Measurements from ENCODE around the gene TEDDM1. TPM values are rescaled to one million over a fixed set of nuclear protein-coding genes. Genes with fewer than 3 reads are reported as not detected.

The TEDDM1 gene
- total RNA-seq, 3 donors from 2014 or later (not counting 1 experiment from before 2014, with no cell fraction given) = not detected

DNA sequence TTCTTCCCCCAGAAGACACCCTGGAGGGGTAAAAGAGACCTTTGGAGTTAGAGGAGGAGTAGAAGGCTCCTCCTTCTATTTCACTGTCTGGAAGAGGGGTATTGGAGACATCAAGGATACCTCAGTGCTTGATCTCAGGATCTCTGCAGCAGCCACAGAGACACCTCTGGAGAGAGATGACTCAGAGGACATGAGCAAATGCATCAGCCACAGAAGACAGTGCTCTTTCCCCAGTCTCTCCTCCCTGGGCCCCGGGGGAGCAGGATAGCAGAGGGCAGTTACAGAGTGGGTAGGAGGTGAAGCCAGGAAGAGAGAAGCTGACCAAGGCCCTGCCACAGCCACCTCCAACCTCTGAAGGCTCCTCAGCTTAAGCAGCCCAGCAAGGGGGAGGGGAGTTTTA lies 15.3 kb upstream of the TEDDM1 start:
- WGBS (ENCODE audit: insufficient coverage) = 33% methylated on average over 1 of the region's 1 CpG
- no peak overlapping the region for H3K4me3 Mint-ChIP-seq
- no peak overlapping the region for H3K27ac Mint-ChIP-seq
- H3K36me3 Mint-ChIP-seq = no peaks in the 10 kb centered on the region
- no peaks in the 10 kb centered on the region for H3K27me3 ChIP-seq (ENCODE audit: control insufficient read depth, insufficient read depth, low read length)
- no peak overlapping the region for H3K27ac ChIP-seq (ENCODE audit: low read length)
- peaks cover 22 to 48% of the 10 kb centered on the region in 2 donors for H3K27me3 Mint-ChIP-seq (ENCODE audit: low read depth in 2 of 2)
- intact Hi-C loops (cut with micrococcal nuclease) = no loop called here
- H3K4me1 Mint-ChIP-seq = no peaks in the 10 kb centered on the region
- no peaks in the 10 kb centered on the region for H3K4me1 ChIP-seq (ENCODE audit: control insufficient read depth, insufficient read depth, low read length)
- H3K9me3 ChIP-seq (ENCODE audit: control insufficient read depth, insufficient read depth, low read length) = no peaks in the 10 kb centered on the region
- H3K9me3 Mint-ChIP-seq = no peaks in the 10 kb centered on the region
- no peak overlapping the region for H3K4me3 ChIP-seq (ENCODE audit: low read length)
- TF ChIP-seq, protein P1, sequence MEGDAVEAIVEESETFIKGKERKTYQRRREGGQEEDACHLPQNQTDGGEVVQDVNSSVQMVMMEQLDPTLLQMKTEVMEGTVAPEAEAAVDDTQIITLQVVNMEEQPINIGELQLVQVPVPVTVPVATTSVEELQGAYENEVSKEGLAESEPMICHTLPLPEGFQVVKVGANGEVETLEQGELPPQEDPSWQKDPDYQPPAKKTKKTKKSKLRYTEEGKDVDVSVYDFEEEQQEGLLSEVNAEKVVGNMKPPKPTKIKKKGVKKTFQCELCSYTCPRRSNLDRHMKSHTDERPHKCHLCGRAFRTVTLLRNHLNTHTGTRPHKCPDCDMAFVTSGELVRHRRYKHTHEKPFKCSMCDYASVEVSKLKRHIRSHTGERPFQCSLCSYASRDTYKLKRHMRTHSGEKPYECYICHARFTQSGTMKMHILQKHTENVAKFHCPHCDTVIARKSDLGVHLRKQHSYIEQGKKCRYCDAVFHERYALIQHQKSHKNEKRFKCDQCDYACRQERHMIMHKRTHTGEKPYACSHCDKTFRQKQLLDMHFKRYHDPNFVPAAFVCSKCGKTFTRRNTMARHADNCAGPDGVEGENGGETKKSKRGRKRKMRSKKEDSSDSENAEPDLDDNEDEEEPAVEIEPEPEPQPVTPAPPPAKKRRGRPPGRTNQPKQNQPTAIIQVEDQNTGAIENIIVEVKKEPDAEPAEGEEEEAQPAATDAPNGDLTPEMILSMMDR (IDR thresholded peaks at IDR 0.05) = no peak
- peak in 1 of 3 donors; percentile 37 for ATAC-seq
- no peak for DNase-seq
- no peaks in the 10 kb centered on the region for H3K36me3 ChIP-seq (ENCODE audit: control insufficient read depth, insufficient read depth, low read length)

DNA sequence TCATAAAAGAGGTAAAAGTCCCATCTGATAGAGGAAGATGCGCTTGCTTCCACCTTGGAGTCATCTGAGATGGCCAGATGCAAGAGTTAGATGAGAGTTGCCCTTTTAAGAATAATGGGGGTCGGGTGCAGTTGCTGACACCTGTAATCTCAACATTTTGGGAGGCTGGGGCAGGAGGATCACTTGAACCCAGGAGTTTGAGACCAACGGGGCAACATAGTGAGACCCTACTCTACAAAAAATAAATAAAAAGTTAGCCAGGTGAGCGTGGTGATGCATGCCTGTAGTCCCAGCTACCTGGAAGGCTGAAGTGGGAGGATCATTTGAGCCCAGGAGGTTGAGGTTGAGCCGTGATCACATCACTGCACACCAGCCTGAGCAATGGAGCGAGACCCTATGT lies 13.5 kb upstream of the TEDDM1 start:
- H3K4me3 Mint-ChIP-seq = no peak overlapping the region
- H3K9me3 Mint-ChIP-seq = no peaks in the 10 kb centered on the region
- H3K9me3 ChIP-seq (ENCODE audit: control insufficient read depth, insufficient read depth, low read length) = no peaks in the 10 kb centered on the region
- H3K27ac Mint-ChIP-seq = no peak overlapping the region
- DNase-seq (no peak), ATAC-seq (no peak)
- no peaks in the 10 kb centered on the region for H3K27me3 ChIP-seq (ENCODE audit: control insufficient read depth, insufficient read depth, low read length)
- no peaks in the 10 kb centered on the region for H3K4me1 ChIP-seq (ENCODE audit: control insufficient read depth, insufficient read depth, low read length)
- WGBS (ENCODE audit: insufficient coverage) = 79% methylated on average over 5 of the region's 6 CpGs
- H3K27ac ChIP-seq (ENCODE audit: low read length) = no peak overlapping the region
- peaks cover 27 to 51% of the 10 kb centered on the region in 2 donors for H3K27me3 Mint-ChIP-seq (ENCODE audit: low read depth in 2 of 2)
- no peaks in the 10 kb centered on the region for H3K36me3 Mint-ChIP-seq
- no peaks in the 10 kb centered on the region for H3K4me1 Mint-ChIP-seq
- no peaks in the 10 kb centered on the region for H3K36me3 ChIP-seq (ENCODE audit: control insufficient read depth, insufficient read depth, low read length)
- H3K4me3 ChIP-seq (ENCODE audit: low read length) = no peak overlapping the region
- intact Hi-C loops (cut with micrococcal nuclease) = no loop called here
- TF ChIP-seq, protein P1 (IDR thresholded peaks at IDR 0.05) = no peak

DNA sequence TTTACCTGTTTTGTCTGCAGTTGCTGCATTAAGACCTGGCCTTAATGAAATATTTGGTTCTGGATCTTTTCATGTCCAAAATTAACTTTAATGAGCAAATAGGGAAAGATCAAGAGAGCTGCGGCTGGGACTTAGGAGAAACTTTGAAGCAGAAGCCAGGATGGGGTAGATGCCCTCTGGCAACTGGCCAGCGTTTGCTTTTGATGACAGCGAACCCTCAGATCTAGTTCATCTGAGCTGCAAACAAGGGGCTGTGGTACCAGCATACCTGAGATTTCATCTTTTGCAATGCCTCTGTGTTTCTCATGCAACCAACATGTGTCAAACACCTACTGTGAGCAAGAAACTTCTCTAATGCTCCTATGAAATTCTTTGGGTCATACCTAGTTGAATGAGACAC lies 13.0 kb upstream of the TEDDM1 start:
- H3K27ac ChIP-seq (ENCODE audit: low read length) = no peak overlapping the region
- H3K36me3 ChIP-seq (ENCODE audit: control insufficient read depth, insufficient read depth, low read length) = no peaks in the 10 kb centered on the region
- intact Hi-C loops (cut with micrococcal nuclease) = no loop called here
- TF ChIP-seq, protein P1 (IDR thresholded peaks at IDR 0.05) = no peak
- no peaks in the 10 kb centered on the region for H3K27me3 ChIP-seq (ENCODE audit: control insufficient read depth, insufficient read depth, low read length)
- DNase-seq = no peak
- Mint-ChIP-seq H3K4me3 (no peak overlapping the region), H3K36me3 (no peaks in the 10 kb centered on the region), H3K4me1 (no peaks in the 10 kb centered on the region), H3K9me3 (no peaks in the 10 kb centered on the region), H3K27me3 (ENCODE audit: low read depth in 2 of 2) (peaks cover 27 to 46% of the 10 kb centered on the region in 2 donors), H3K27ac (no peak overlapping the region)
- H3K9me3 ChIP-seq (ENCODE audit: control insufficient read depth, insufficient read depth, low read length) = no peaks in the 10 kb centered on the region
- H3K4me1 ChIP-seq (ENCODE audit: control insufficient read depth, insufficient read depth, low read length) = no peaks in the 10 kb centered on the region
- H3K4me3 ChIP-seq (ENCODE audit: low read length) = no peak overlapping the region
- WGBS (ENCODE audit: insufficient coverage) = 84% methylated on average over 3 of the region's 3 CpGs
- ATAC-seq = no peak

DNA sequence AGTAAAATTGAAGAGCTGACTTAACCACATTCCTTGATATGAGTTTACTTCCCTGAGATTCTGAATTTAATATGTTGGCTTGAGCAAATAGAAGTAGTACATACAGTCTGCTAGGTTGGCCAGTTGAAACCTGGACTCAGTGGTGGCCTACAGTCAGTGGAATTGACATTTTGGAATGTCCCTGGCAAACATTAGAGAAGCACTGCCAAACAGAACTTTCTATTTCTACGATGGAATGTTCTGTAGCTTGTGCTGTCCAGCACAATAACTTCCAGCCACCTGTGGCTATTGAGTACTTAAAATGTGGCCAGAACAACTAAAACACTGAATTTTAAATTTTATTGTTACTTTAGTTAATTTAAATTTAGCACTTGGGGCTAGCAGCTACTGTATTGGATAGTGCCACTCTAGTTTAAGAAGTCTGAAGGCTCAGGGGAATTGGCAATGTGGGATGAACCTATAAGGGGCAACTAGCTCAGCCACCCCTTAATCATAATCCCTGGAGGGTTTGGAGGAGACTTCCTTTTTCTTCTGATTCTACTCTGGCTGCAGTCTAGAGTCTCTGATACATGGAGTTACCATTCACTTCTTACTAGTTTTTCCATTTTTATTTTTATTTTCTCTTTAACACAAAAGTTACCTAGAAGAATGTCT lies 10.3 kb upstream of the TEDDM1 start:
- TF ChIP-seq, protein P1 (IDR thresholded peaks at IDR 0.05) = no peak
- H3K27me3 ChIP-seq (ENCODE audit: control insufficient read depth, insufficient read depth, low read length) = peaks cover 8% of the 10 kb centered on the region
- no peak overlapping the region for H3K4me3 Mint-ChIP-seq
- peaks cover 18 to 62% of the 10 kb centered on the region in 2 donors for H3K27me3 Mint-ChIP-seq (ENCODE audit: low read depth in 2 of 2)
- H3K27ac Mint-ChIP-seq = no peak overlapping the region
- no peak overlapping the region for H3K4me3 ChIP-seq (ENCODE audit: low read length)
- no peak overlapping the region for H3K27ac ChIP-seq (ENCODE audit: low read length)
- intact Hi-C loops (cut with micrococcal nuclease) = no loop called here
- DNase-seq = no peak
- H3K9me3 Mint-ChIP-seq = no peaks in the 10 kb centered on the region
- no peaks in the 10 kb centered on the region for H3K36me3 Mint-ChIP-seq
- no peaks in the 10 kb centered on the region for H3K4me1 ChIP-seq (ENCODE audit: control insufficient read depth, insufficient read depth, low read length)
- H3K9me3 ChIP-seq (ENCODE audit: control insufficient read depth, insufficient read depth, low read length) = no peaks in the 10 kb centered on the region
- WGBS (ENCODE audit: insufficient coverage) = 92% methylated on average over 1 of the region's 1 CpG
- H3K4me1 Mint-ChIP-seq = no peaks in the 10 kb centered on the region
- ATAC-seq = no peak
- H3K36me3 ChIP-seq (ENCODE audit: control insufficient read depth, insufficient read depth, low read length) = no peaks in the 10 kb centered on the region
